Measurements from ENCODE around the gene HOXC6. TPM values are rescaled to one million over a fixed set of nuclear protein-coding genes. Genes with fewer than 3 reads are reported as not detected.

Gene HOXC6
- total RNA-seq, 4 donors from 2014 or later: 0.23 to 0.42 (median 0.32) TPM; not detected in 1

- WGBS: 53% methylated on average over 6 of the region's 6 CpGs
- no peak for TF ChIP-seq POLR2AphosphoS5 (IDR thresholded peaks at IDR 0.05)
- TF ChIP-seq CTCF (IDR thresholded peaks at IDR 0.05): no peak
- no peak for TF ChIP-seq EP300 (IDR thresholded peaks at IDR 0.05)
- TF ChIP-seq POLR2A (IDR thresholded peaks at IDR 0.05; ENCODE audit: low read depth): no peak
- Histone ChIP-seq H3K4me3 (no peak overlapping the region), H3K27ac (replicated peaks in 1 of 4) (no peak overlapping the region), H3K4me1 (peaks cover 4 to 27% (median 16%) of the 10 kb centered on the region in 4 donors), H3K36me3 (no peaks in the 10 kb centered on the region), H3K9me3 (no peaks in the 10 kb centered on the region), H3K27me3 (peaks cover 0 to 39% (median 2%) of the 10 kb centered on the region in 4 donors)
- DNase-seq (ENCODE audit: extremely low spot score): no peak
- intact Hi-C loops (cut with DNase I): no loop called here
Measured at GRCh38 chr12:54042970-54043853, 15.0 kb downstream of the HOXC6 start.

GRCh38 chr12:54044425-54045103 is 16.3 kb downstream of the HOXC6 start:
- Histone ChIP-seq H3K27me3 (peaks cover 0 to 36% (median 2%) of the 10 kb centered on the region in 4 donors), H3K4me1 (peaks cover 4 to 14% (median 10%) of the 10 kb centered on the region in 4 donors), H3K27ac (replicated peaks in 1 of 4) (no peak overlapping the region), H3K4me3 (no peak overlapping the region), H3K9me3 (no peaks in the 10 kb centered on the region), H3K36me3 (no peaks in the 10 kb centered on the region)
- WGBS: 61% methylated on average over 5 of the region's 5 CpGs
- TF ChIP-seq EP300 (IDR thresholded peaks at IDR 0.05) (no peak), CTCF (IDR thresholded peaks at IDR 0.05) (no peak), POLR2AphosphoS5 (IDR thresholded peaks at IDR 0.05) (no peak), POLR2A (IDR thresholded peaks at IDR 0.05; ENCODE audit: low read depth) (no peak)
- DNase-seq (ENCODE audit: extremely low spot score): no peak
- intact Hi-C loops (cut with DNase I): no loop called here

- Histone ChIP-seq H3K27ac (replicated peaks in 1 of 4) (no peak overlapping the region), H3K4me3 (no peak overlapping the region), H3K36me3 (no peaks in the 10 kb centered on the region), H3K9me3 (no peaks in the 10 kb centered on the region), H3K4me1 (peaks cover 4 to 15% (median 10%) of the 10 kb centered on the region in 4 donors), H3K27me3 (peaks cover 0 to 38% (median 2%) of the 10 kb centered on the region in 4 donors)
- TF ChIP-seq POLR2AphosphoS5 (IDR thresholded peaks at IDR 0.05) (no peak), EP300 (IDR thresholded peaks at IDR 0.05) (no peak)
- no peak for DNase-seq (ENCODE audit: extremely low spot score)
- intact Hi-C loops (cut with DNase I): no loop called here
Measured at GRCh38 chr12:54045401-54045800, 17.2 kb downstream of the HOXC6 start.

GRCh38 chr12:54045868-54046521 is 17.8 kb downstream of the HOXC6 start:
- WGBS: 67% methylated on average over 16 of the region's 16 CpGs
- Histone ChIP-seq H3K36me3 (no peaks in the 10 kb centered on the region), H3K4me1 (peaks cover 4 to 21% (median 11%) of the 10 kb centered on the region in 4 donors), H3K27me3 (peaks cover 0 to 44% (median 2%) of the 10 kb centered on the region in 4 donors), H3K4me3 (no peak overlapping the region), H3K27ac (replicated peaks in 1 of 4) (no peak overlapping the region), H3K9me3 (no peaks in the 10 kb centered on the region)
- no peak for DNase-seq (ENCODE audit: extremely low spot score)
- intact Hi-C loops (cut with DNase I): no loop called here
- TF ChIP-seq POLR2AphosphoS5 (IDR thresholded peaks at IDR 0.05) (no peak), CTCF (IDR thresholded peaks at IDR 0.05) (no peak), POLR2A (IDR thresholded peaks at IDR 0.05; ENCODE audit: low read depth) (no peak), EP300 (IDR thresholded peaks at IDR 0.05) (no peak)

GRCh38 chr12:54046809-54047159 is 18.5 kb downstream of the HOXC6 start:
- Histone ChIP-seq H3K4me1 (peaks cover 4 to 25% (median 19%) of the 10 kb centered on the region in 4 donors), H3K27ac (replicated peaks in 1 of 4) (no peak overlapping the region), H3K9me3 (no peaks in the 10 kb centered on the region), H3K36me3 (no peaks in the 10 kb centered on the region), H3K4me3 (peak overlapping the region; percentile 22 to 38 (median 30)), H3K27me3 (peaks cover 0 to 51% (median 2%) of the 10 kb centered on the region in 4 donors)
- intact Hi-C loops (cut with DNase I): no loop called here
- no peak for DNase-seq (ENCODE audit: extremely low spot score)
- WGBS: 63% methylated on average over 12 of the region's 27 CpGs
- TF ChIP-seq POLR2A (IDR thresholded peaks at IDR 0.05; ENCODE audit: low read depth) (no peak), CTCF (IDR thresholded peaks at IDR 0.05) (no peak), EP300 (IDR thresholded peaks at IDR 0.05) (no peak), POLR2AphosphoS5 (IDR thresholded peaks at IDR 0.05) (no peak)

Measured in esophagus muscularis mucosa (tissue), 4 donors.